ENCODE data around the gene SRD5A2. TPM values are rescaled to one million over a fixed set of nuclear protein-coding genes. Genes with fewer than 3 reads are reported as not detected.

SRD5A2 gene
- total and polyA plus RNA-seq, 2 of the 4 experiments (the other 2 are of a cell fraction): not detected

- intact Hi-C loops (cut with micrococcal nuclease): loop anchor here (1.0 to 5.0 kb wide), 2 partner anchors 292 to 810 kb away; partner anchors contain the start of gene EHD3
- Histone ChIP-seq H2BK5ac (ENCODE audit: low read depth, low read length, poor library complexity, severe bottlenecking) (no peak overlapping the region), H3K14ac (replicated peaks; ENCODE audit: low read depth, low read length) (no peak overlapping the region), H4K8ac (ENCODE audit: low read depth in 2 of 2, low read length in 2 of 2) (no peak overlapping the region), H4K20me1 (ENCODE audit: insufficient read depth, low read length) (no peaks in the 10 kb centered on the region), H2BK120ac (ENCODE audit: low read depth, low read length) (no peak overlapping the region), H3K18ac (ENCODE audit: low read depth, low read length) (no peak overlapping the region), H3K23ac (ENCODE audit: low read depth, low read length) (no peak overlapping the region), H4K5ac (ENCODE audit: low read depth, low read length) (no peak overlapping the region), H2AK5ac (ENCODE audit: low read depth, low read length) (no peak overlapping the region), H2AK9ac (replicated peaks; ENCODE audit: low read depth, low read length, poor library complexity) (no peak overlapping the region), H2AFZ (replicated peaks; ENCODE audit: low read length, poor library complexity) (no peak overlapping the region), H3K36me3 (ENCODE audit: control insufficient read depth, insufficient read depth, low read length) (no peaks in the 10 kb centered on the region), H2BK20ac (ENCODE audit: low read depth, low read length) (no peak overlapping the region), H2BK15ac (ENCODE audit: low read depth, low read length) (no peak overlapping the region), H3K9me3 (ENCODE audit: control insufficient read depth, insufficient read depth, low read length) (no peaks in the 10 kb centered on the region), H3K4ac (ENCODE audit: low read depth, low read length) (no peak overlapping the region), H3K9me1 (ENCODE audit: insufficient read depth, low read length) (no peaks in the 10 kb centered on the region), H3K4me1 (ENCODE audit: control insufficient read depth, insufficient read depth, low read length) (no peaks in the 10 kb centered on the region), H4K91ac (ENCODE audit: insufficient read depth, low read depth, low read length) (no peak overlapping the region), H3K79me1 (ENCODE audit: low read depth in 1 of 2, low read length in 2 of 2) (no peaks in the 10 kb centered on the region), H3K27ac (ENCODE audit: insufficient read depth, low read length) (no peak overlapping the region), H3K27me3 (ENCODE audit: control insufficient read depth, insufficient read depth, low read length) (peaks cover 10% of the 10 kb centered on the region), H3K9ac (ENCODE audit: low read depth, low read length) (no peak overlapping the region), H3K4me2 (ENCODE audit: low read depth, low read length) (no peak overlapping the region), H3K4me3 (ENCODE audit: insufficient read depth, low read depth, low read length) (no peak overlapping the region), H3K56ac (ENCODE audit: extremely low read depth, insufficient read depth, low read length) (no peak overlapping the region)
- 0% methylated on average over 1 of the region's 8 CpGs; no CpG with 5 or more reads in 1 of the 2 experiments for WGBS, 2 experiments (ENCODE audit: extremely low coverage in 2 of 2, insufficient read length in 1 of 2)
- in situ Hi-C loops (cut with MboI; ENCODE audit: low sequenced_read_pairs): loop anchor here (5.0 kb wide), 1 partner anchor 807 kb away; no protein-coding TSS in a partner anchor
- ATAC-seq (ENCODE audit: low read depth) (peak; percentile 78), DNase-seq (peak; percentile 52)
- CTCF ChIA-PET: interaction anchor here (0.7 to 2.2 kb wide), 3 partner anchors 11 to 386 kb away, joined by 3 to 8 read pairs (median 3); partner anchors contain the start of gene GALNT14
- POLR2A ChIA-PET (ENCODE audit: unreplicated experiment): no interaction called here
- TF ChIP-seq RFX5 (IDR thresholded peaks at IDR 0.05; ENCODE audit: low read depth, low read length): no peak
- TF ChIP-seq CEBPB (IDR thresholded peaks at IDR 0.05; ENCODE audit: low read depth, low read length): no peak
- TF ChIP-seq CTCF (conservative IDR thresholded peaks at IDR 0.05; ENCODE audit: low read depth, low read length): peak; percentile 71
- no peak for TF ChIP-seq MAZ (IDR thresholded peaks at IDR 0.05; ENCODE audit: borderline replicate concordance, low read depth, low read length)
- TF ChIP-seq RAD21 (IDR thresholded peaks at IDR 0.05; ENCODE audit: low read length): peak; percentile 57
- TF ChIP-seq FOS (IDR thresholded peaks at IDR 0.05; ENCODE audit: low read depth, low read length): no peak
- TF ChIP-seq USF2 (IDR thresholded peaks at IDR 0.05; ENCODE audit: low read depth, low read length): no peak
- no peak for TF ChIP-seq MAFK (IDR thresholded peaks at IDR 0.05; ENCODE audit: low read depth, low read length)
- TF ChIP-seq BHLHE40 (IDR thresholded peaks at IDR 0.05; ENCODE audit: low read depth, low read length): no peak
- no peak for TF ChIP-seq CHD1 (IDR thresholded peaks at IDR 0.05; ENCODE audit: low read depth, low read length)
- TF ChIP-seq POLR2A (IDR thresholded peaks at IDR 0.05; ENCODE audit: low read depth, low read length): no peak
- TF ChIP-seq RCOR1 (IDR thresholded peaks at IDR 0.05; ENCODE audit: insufficient replicate concordance, low read length): no peak
- no peak for TF ChIP-seq NFE2L2 (IDR thresholded peaks at IDR 0.05; ENCODE audit: low read depth, low read length)
- peak; percentile 61 for TF ChIP-seq SMC3 (IDR thresholded peaks at IDR 0.05; ENCODE audit: low read depth, low read length)
- dilution Hi-C loops (cut with HindIII; ENCODE audit: low sequenced_read_pairs, unreplicated experiment): no loop called here
- no TSS peak for BruUV-seq (replicated peaks)
These were observed 56.8 kb downstream of the SRD5A2 start for GRCh38 chr2:31523871-31524492.
